ENCODE results near the gene RDX.

- TF ChIP-seq ZNF614 (CRISPR knock-in tag; IDR thresholded peaks at IDR 0.05; ENCODE audit: borderline replicate concordance) (no peak), POLR2AphosphoS5 (IDR thresholded peaks at IDR 0.05; ENCODE audit: low read depth, low read length) (no peak), IRF2 (CRISPR knock-in tag; IDR thresholded peaks at IDR 0.05) (no peak), EP300 (IDR thresholded peaks at IDR 0.05; ENCODE audit: low read depth in 2 of 2, low read length in 2 of 2) (no peak), EP300 (CRISPR knock-in tag; IDR thresholded peaks at IDR 0.05; ENCODE audit: borderline replicate concordance) (no peak), ZNF558 (CRISPR knock-in tag; IDR thresholded peaks at IDR 0.05; ENCODE audit: borderline replicate concordance) (no peak), NFRKB (IDR thresholded peaks at IDR 0.05) (no peak), HDAC1 (CRISPR knock-in tag; IDR thresholded peaks at IDR 0.05) (no peak)
These were observed 787 bp upstream of the RDX start for GRCh38 chr11:110297076-110297725.

All from HepG2 (cell line).